SU-DHL-6 (cell line): ENCODE measurements around the gene PTPRH.

ENCODE experiments used
- EZH2phosphoT487 ChIP-seq: fragments of 200-600 bp; sonication (generic), shearing (Covaris generic); conservative IDR thresholded peaks from 2 replicates; pipeline ENCODE4 v1.6.1; 2018; ENCODE audit warnings: mild to moderate bottlenecking, antibody characterized with exemption, low read length, moderate library complexity, mixed read lengths
- TF ChIP-seq, protein P1 (sequence below): fragments of 200-600 bp; sonication (generic); IDR thresholded peaks from one replicate; pipeline ENCODE4 v1.5.1; 2017; ENCODE audit warnings: antibody characterized with exemption, mild to moderate bottlenecking, low read length, moderate library complexity; ENCODE audit not compliant: insufficient read depth, poor library complexity, severe bottlenecking

GRCh38 chr19:55257461-55258420, 48.4 kb upstream of the PTPRH start:
- TF ChIP-seq, protein P1, sequence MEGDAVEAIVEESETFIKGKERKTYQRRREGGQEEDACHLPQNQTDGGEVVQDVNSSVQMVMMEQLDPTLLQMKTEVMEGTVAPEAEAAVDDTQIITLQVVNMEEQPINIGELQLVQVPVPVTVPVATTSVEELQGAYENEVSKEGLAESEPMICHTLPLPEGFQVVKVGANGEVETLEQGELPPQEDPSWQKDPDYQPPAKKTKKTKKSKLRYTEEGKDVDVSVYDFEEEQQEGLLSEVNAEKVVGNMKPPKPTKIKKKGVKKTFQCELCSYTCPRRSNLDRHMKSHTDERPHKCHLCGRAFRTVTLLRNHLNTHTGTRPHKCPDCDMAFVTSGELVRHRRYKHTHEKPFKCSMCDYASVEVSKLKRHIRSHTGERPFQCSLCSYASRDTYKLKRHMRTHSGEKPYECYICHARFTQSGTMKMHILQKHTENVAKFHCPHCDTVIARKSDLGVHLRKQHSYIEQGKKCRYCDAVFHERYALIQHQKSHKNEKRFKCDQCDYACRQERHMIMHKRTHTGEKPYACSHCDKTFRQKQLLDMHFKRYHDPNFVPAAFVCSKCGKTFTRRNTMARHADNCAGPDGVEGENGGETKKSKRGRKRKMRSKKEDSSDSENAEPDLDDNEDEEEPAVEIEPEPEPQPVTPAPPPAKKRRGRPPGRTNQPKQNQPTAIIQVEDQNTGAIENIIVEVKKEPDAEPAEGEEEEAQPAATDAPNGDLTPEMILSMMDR, result no peak
- no peak for TF ChIP-seq EZH2phosphoT487
